Astrocyte (in vitro differentiated cells and primary cell): ENCODE results near the gene MED13L.

Experiments used
- CTCF ChIP-seq: IDR thresholded peaks from 2 replicates; pipeline ENCODE4 v1.5.1; 2011; ENCODE audit warnings: low read depth, mild to moderate bottlenecking, inconsistent platforms, low read length, moderate library complexity; ENCODE audit not compliant: insufficient read depth
- EZH2 ChIP-seq: IDR thresholded peaks from 2 replicates; pipeline ENCODE4 v1.6.1; 2012; ENCODE audit warnings: mild to moderate bottlenecking, low read length, inconsistent platforms; ENCODE audit not compliant: insufficient read depth

- no peak for TF ChIP-seq CTCF
- TF ChIP-seq EZH2, result no peak
Measured at GRCh38 chr12:115966376-115966775, 311.1 kb downstream of the MED13L start.
